GM18951 (cell line): Measurements from ENCODE around the gene GATA2.

Experiments
- POLR2A ChIP-seq: IDR thresholded peaks from 4 replicates; pipeline ENCODE4 v1.6.1; 2011; ENCODE audit warnings: mild to moderate bottlenecking; ENCODE audit not compliant: insufficient read length, insufficient read depth; ENCODE audit errors: extremely low read depth
- in situ Hi-C: fragments of 300-500 bp; cut with MboI; formaldehyde crosslinking; loops from one replicate; pipeline ENCODE4 v1.12.0; 2022; ENCODE audit warnings: low sequenced_read_pairs, mixed read lengths, inconsistent platforms; ENCODE audit not compliant: unreplicated experiment

GATA2 gene

GRCh38 chr3:128497305-128498126 lies 4.5 kb upstream of the GATA2 start:
- TF ChIP-seq POLR2A: no peak
- in situ Hi-C loops: loop anchor here (10.0 kb wide), 1 partner anchor 63 kb away; no protein-coding TSS in a partner anchor

- no peak for TF ChIP-seq POLR2A
- in situ Hi-C loops: loop anchor here (10.0 kb wide), 1 partner anchor 62 kb away; no protein-coding TSS in a partner anchor
Measured at GRCh38 chr3:128496602-128497304, 3.8 kb upstream of the GATA2 start.

- in situ Hi-C loops: loop anchor here (10.0 kb wide), 1 partner anchor 61 kb away; no protein-coding TSS in a partner anchor
Measured at GRCh38 chr3:128496019-128496601, 3.1 kb upstream of the GATA2 start.

DNA sequence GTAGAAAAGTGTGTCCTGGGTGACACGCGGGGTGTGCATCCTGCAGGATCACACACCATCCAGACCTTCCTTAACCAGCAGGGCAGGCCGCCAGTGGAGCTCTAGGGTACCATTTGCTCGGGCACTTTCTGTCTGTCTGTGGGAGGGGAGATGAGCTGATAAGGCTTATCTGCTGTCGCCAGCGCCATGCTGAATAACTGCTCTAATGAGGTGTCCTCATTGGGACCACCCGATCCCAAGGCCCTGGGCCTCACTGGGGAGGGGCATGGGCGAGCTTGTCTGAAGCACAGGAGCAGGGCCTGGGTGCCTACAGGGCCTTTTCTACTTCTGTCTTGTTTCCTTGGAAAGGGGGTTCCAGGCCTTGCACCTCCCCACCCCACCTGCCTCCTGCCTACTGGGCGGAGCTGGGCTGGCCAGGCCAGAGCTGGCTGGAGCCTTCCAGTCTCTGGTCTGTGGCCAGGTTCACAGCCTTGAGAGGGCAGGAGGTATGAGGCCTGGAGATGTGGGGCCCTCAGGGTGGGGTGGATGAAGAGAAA lies 2.5 kb upstream of the GATA2 start:
- in situ Hi-C loops: loop anchor here (10.0 kb wide), 1 partner anchor 61 kb away; no protein-coding TSS in a partner anchor
- no peak for TF ChIP-seq POLR2A

More at GRCh38 chr3:128496019-128496601, 3.1 kb upstream of the GATA2 start:
- TF ChIP-seq POLR2A: no peak

DNA sequence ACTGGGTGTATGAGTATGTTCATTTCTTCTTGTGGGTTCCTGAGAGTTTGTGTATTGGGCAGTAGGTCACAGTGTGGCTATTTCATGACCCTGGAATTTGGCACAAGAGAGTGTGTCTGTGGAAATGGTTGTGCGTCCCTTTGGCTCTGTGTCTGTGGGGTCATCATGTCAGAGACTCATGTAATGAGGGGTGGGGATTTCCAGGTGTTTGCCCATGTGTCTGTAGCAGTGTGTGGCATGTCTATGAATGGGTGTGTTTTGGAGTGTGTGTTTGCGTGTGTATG lies 1.3 kb upstream of the GATA2 start:
- TF ChIP-seq POLR2A: no peak

GRCh38 chr3:128493570-128494366 lies 767 bp upstream of the GATA2 start:
- TF ChIP-seq POLR2A: no peak
- in situ Hi-C loops: loop anchor here (10.0 kb wide), 1 partner anchor 59 kb away; no protein-coding TSS in a partner anchor

More for the DNA sequence above, 1.3 kb upstream of the GATA2 start:
- in situ Hi-C loops: loop anchor here (10.0 kb wide), 1 partner anchor 60 kb away; no protein-coding TSS in a partner anchor

DNA sequence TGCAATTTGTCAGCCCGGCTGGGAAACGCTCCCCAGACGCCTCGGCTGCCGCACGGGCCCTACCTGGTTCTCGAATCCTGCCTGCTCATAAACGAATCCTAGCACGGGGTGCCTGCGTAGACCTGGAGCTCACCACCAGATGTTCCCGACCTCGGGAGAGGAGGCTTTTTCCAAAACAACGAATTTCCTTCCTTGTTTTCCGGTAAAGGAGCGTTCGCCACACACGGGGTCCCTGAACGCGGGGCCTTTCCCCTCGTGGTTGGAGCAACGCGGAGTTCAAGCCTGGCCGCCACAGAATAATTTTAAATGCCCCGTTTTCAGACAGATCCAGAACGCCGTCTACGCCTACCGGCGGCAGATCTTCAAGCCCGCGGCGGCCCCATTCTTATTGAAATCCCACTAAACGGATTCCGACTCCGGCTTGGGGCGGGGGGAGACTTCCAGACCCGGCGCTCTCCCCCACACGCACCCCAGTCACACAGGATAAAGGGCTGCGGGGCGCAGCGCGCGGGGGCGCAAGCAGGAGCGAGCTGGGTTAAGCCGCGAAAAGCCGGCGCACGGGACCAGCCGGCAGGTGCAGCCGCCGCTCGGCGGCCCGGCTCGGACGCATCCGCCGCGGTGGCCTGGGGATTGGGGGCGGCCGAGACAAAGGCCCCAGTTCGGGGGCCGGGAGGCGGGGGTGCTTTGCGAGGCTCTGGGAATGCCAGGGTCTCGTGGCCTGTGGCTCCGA lies 895 bp downstream of the GATA2 start:
- in situ Hi-C loops: loop anchor here (10.0 kb wide), 1 partner anchor 57 kb away; no protein-coding TSS in a partner anchor
- TF ChIP-seq POLR2A: no peak

GRCh38 chr3:128491691-128491940 lies 1.4 kb downstream of the GATA2 start:
- in situ Hi-C loops: loop anchor here (10.0 kb wide), 1 partner anchor 57 kb away; no protein-coding TSS in a partner anchor
- TF ChIP-seq POLR2A: no peak

DNA sequence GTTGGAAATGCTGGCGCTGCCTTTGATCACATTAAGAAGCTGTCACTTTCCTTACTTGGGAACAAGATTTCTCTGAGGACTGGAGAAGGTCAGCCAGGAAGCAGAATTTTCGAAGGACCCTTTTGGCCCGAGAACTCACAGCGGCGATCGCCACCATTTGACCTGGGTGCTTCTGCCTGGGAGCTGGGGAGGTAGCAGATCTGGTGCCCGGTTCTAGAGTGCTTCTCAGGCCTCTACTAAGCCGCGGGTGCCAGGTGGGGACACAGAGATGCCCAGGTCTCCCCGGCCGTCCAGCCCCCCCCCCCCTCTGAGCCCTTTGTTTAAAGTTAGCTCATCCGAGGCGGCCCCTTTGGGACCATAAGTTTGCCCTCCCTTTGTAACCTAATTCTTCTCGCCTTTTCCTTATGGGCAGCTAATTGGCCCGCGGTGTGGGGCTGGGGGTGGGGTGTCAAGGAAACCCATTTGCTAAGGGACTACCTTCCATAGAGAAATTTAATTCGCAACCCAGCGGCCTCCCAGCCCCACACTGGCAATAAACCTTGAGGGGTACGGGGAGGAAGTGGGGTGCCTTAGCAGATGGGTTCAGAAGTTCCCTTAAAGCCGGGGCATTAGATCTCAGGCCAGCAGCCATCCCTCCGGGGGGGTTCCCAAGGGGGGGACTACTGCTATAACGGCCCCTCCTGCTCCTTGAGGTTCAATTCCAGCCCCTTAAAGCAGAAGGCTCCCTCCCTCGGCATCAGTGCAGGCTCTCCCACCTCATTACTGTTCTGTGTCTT lies 1.9 kb downstream of the GATA2 start:
- TF ChIP-seq POLR2A: no peak
- in situ Hi-C loops: loop anchor here (10.0 kb wide), 1 partner anchor 56 kb away; no protein-coding TSS in a partner anchor

GRCh38 chr3:128490650-128490914 lies 2.4 kb downstream of the GATA2 start:
- in situ Hi-C loops: loop anchor here (10.0 kb wide), 1 partner anchor 56 kb away; no protein-coding TSS in a partner anchor

GRCh38 chr3:128489927-128490649 lies 2.9 kb downstream of the GATA2 start:
- TF ChIP-seq POLR2A: no peak
- in situ Hi-C loops: loop anchor here (10.0 kb wide), 1 partner anchor 55 kb away; no protein-coding TSS in a partner anchor

More at GRCh38 chr3:128490650-128490914, 2.4 kb downstream of the GATA2 start:
- TF ChIP-seq POLR2A: no peak
